Stomach smooth muscle (tissue), 2 donors: Measurements from ENCODE around the gene NLGN4X.
A peak's percentile ranks its signal among the peaks of the same experiment; 100 is the strongest.

Source experiments
- H3K27ac ChIP-seq: one replicate; pipeline ENCODE4 v1.7.0; 2013; ENCODE audit warnings: mild to moderate bottlenecking, low read length, inconsistent platforms
- H3K27me3 ChIP-seq, 2 donors: one replicate each; pipeline ENCODE4 v1.7.0; 2013; ENCODE audit warnings: low read length in 2 of 2; ENCODE audit not compliant: insufficient read depth in 2 of 2, control insufficient read depth in 1 of 2
- H3K36me3 ChIP-seq, 2 donors: one replicate each; pipeline ENCODE4 v1.7.0; 2013; ENCODE audit warnings: low read length in 2 of 2; ENCODE audit not compliant: control insufficient read depth in 2 of 2, insufficient read depth in 2 of 2
- H3K4me1 ChIP-seq: one replicate; pipeline ENCODE4 v1.7.0; 2013; ENCODE audit warnings: low read length; ENCODE audit not compliant: control insufficient read depth, insufficient read depth
- H3K4me3 ChIP-seq, 2 donors: one replicate each; pipeline ENCODE4 v1.7.0; 2013; ENCODE audit warnings: low read length in 2 of 2
- H3K9ac ChIP-seq, 2 donors: one replicate each; pipeline ENCODE4 v1.7.0; 2013; ENCODE audit warnings: low read length in 2 of 2, mild to moderate bottlenecking in 1 of 2
- H3K9me3 ChIP-seq, 2 donors: one replicate each; pipeline ENCODE4 v1.7.0; 2013; ENCODE audit warnings: low read length in 2 of 2; ENCODE audit not compliant: control insufficient read depth in 2 of 2
- donor health status: healthy.
- donor health status: Pancreatic carcinoma.

Gene NLGN4X

GRCh38 chrX:6228720-6229119, at the start of gene NLGN4X:
NLGN4X (minus strand) TSS chrX:6228867; CDS start chrX:6151466, 77,401 bp downstream.
- Histone ChIP-seq H3K36me3 (no peaks in the 10 kb centered on the region), H3K27me3 (peaks cover 0 to 18% of the 10 kb centered on the region in 2 donors), H3K4me3 (peak within 1 kb of the TSS in 1 of 2 donors; percentile 52), H3K4me1 (peaks cover 2% of the 10 kb centered on the region), H3K27ac (no peak within 1 kb of the TSS), H3K9me3 (no peaks in the 10 kb centered on the region), H3K9ac (no peak within 1 kb of the TSS)

GRCh38 chrX:6266041-6266440, 37.4 kb upstream of the NLGN4X start:
- no peaks in the 10 kb centered on the region for H3K36me3 ChIP-seq
- no peaks in the 10 kb centered on the region for H3K4me1 ChIP-seq
- H3K27ac ChIP-seq, result no peak overlapping the region
- no peak overlapping the region for H3K9ac ChIP-seq
- H3K4me3 ChIP-seq, result no peak overlapping the region
- no peaks in the 10 kb centered on the region for H3K9me3 ChIP-seq
- no peaks in the 10 kb centered on the region for H3K27me3 ChIP-seq

GRCh38 chrX:6262959-6263358, 34.3 kb upstream of the NLGN4X start:
- H3K27me3 ChIP-seq, result no peaks in the 10 kb centered on the region
- H3K4me1 ChIP-seq, result no peaks in the 10 kb centered on the region
- H3K36me3 ChIP-seq, result no peaks in the 10 kb centered on the region
- H3K4me3 ChIP-seq, result no peak overlapping the region
- H3K27ac ChIP-seq, result no peak overlapping the region
- H3K9me3 ChIP-seq, result no peaks in the 10 kb centered on the region
- no peak overlapping the region for H3K9ac ChIP-seq

- no peak overlapping the region for H3K27ac ChIP-seq
- H3K4me1 ChIP-seq, result no peaks in the 10 kb centered on the region
- no peaks in the 10 kb centered on the region for H3K9me3 ChIP-seq
- H3K36me3 ChIP-seq, result no peaks in the 10 kb centered on the region
- no peaks in the 10 kb centered on the region for H3K27me3 ChIP-seq
- no peak overlapping the region for H3K4me3 ChIP-seq
- H3K9ac ChIP-seq, result no peak overlapping the region
Measured at GRCh38 chrX:6257025-6257424, 28.4 kb upstream of the NLGN4X start.

- Histone ChIP-seq H3K4me1 (no peaks in the 10 kb centered on the region), H3K9me3 (peaks cover 0 to 2% of the 10 kb centered on the region in 2 donors), H3K27me3 (no peaks in the 10 kb centered on the region), H3K36me3 (no peaks in the 10 kb centered on the region), H3K27ac (no peak overlapping the region), H3K9ac (no peak overlapping the region), H3K4me3 (no peak overlapping the region)
Measured at GRCh38 chrX:6244666-6245065, 16.0 kb upstream of the NLGN4X start.

- Histone ChIP-seq H3K27ac (no peak overlapping the region), H3K9ac (no peak overlapping the region), H3K36me3 (no peaks in the 10 kb centered on the region), H3K9me3 (no peaks in the 10 kb centered on the region), H3K4me3 (no peak overlapping the region), H3K4me1 (no peaks in the 10 kb centered on the region), H3K27me3 (no peaks in the 10 kb centered on the region)
Measured at GRCh38 chrX:6238576-6238975, 9.9 kb upstream of the NLGN4X start.

GRCh38 chrX:6227935-6228334, 732 bp downstream of the NLGN4X start:
- no peak overlapping the region for H3K27ac ChIP-seq
- H3K27me3 ChIP-seq, result peaks cover 0 to 18% of the 10 kb centered on the region in 2 donors
- H3K9me3 ChIP-seq, result no peaks in the 10 kb centered on the region
- peak overlapping the region in 1 of 2 donors; percentile 52 for H3K4me3 ChIP-seq
- H3K4me1 ChIP-seq, result peaks cover 2% of the 10 kb centered on the region
- H3K36me3 ChIP-seq, result no peaks in the 10 kb centered on the region
- no peak overlapping the region for H3K9ac ChIP-seq

GRCh38 chrX:6227453-6227835, 1.2 kb downstream of the NLGN4X start:
- Histone ChIP-seq H3K9ac (no peak overlapping the region), H3K27me3 (peaks cover 0 to 18% of the 10 kb centered on the region in 2 donors), H3K27ac (no peak overlapping the region), H3K4me3 (peak overlapping the region; percentile 35 to 52), H3K9me3 (no peaks in the 10 kb centered on the region), H3K36me3 (no peaks in the 10 kb centered on the region), H3K4me1 (peaks cover 2% of the 10 kb centered on the region)

GRCh38 chrX:6226596-6227452, 1.8 kb downstream of the NLGN4X start:
- Histone ChIP-seq H3K36me3 (no peaks in the 10 kb centered on the region), H3K9me3 (no peaks in the 10 kb centered on the region), H3K27me3 (peaks cover 0 to 18% of the 10 kb centered on the region in 2 donors), H3K9ac (no peak overlapping the region), H3K4me3 (peak overlapping the region; percentile 35 to 52), H3K4me1 (peaks cover 2% of the 10 kb centered on the region), H3K27ac (no peak overlapping the region)

GRCh38 chrX:6225911-6226595, 2.6 kb downstream of the NLGN4X start:
- H3K4me1 ChIP-seq, result peaks cover 2% of the 10 kb centered on the region
- H3K36me3 ChIP-seq, result no peaks in the 10 kb centered on the region
- peaks cover 0 to 18% of the 10 kb centered on the region in 2 donors for H3K27me3 ChIP-seq
- H3K9ac ChIP-seq, result no peak overlapping the region
- peak overlapping the region; percentile 52 to 53 for H3K4me3 ChIP-seq
- H3K9me3 ChIP-seq, result no peaks in the 10 kb centered on the region
- H3K27ac ChIP-seq, result no peak overlapping the region
